HG03108 (cell line): ENCODE measurements around the gene ABHD3.
"Not testable (repeated sequence)": the region's sequence is repeated elsewhere in the genome, so short reads cannot be mapped to it uniquely, and the experiment has no call there.

ENCODE experiments used
- ATAC-seq: cut with Tn5 transposase; IDR thresholded peaks from one replicate; pipeline ENCODE4 v1.9.1; 2021; ENCODE audit warnings: moderate library complexity; ENCODE audit not compliant: unreplicated experiment

Gene ABHD3

DNA sequence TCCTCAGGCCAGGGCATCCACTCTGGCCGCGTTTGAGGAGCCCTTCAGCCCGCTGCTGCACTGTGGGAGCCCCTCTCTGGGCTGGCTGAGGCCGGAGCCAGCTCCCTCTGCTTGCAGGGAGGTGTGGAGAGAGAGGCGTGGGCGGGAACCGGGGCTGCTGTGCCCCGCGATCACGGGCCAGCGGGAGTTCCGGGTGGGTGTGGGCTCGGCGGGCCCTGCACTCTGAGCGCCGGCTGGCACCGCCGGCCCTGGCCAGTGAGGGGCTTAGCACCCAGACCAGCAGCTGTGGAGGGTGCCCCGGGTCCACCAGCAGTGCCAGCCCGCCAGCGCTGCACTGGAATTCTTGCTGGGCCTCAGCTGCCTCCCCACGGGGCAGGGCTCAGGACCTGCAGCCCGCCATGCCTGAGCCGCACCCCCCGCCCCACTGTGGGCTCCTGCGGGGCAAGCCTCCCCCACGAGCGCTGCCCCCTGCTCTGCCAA is 1.9 kb upstream of the ABHD3 start:
- ATAC-seq, result no peak

DNA sequence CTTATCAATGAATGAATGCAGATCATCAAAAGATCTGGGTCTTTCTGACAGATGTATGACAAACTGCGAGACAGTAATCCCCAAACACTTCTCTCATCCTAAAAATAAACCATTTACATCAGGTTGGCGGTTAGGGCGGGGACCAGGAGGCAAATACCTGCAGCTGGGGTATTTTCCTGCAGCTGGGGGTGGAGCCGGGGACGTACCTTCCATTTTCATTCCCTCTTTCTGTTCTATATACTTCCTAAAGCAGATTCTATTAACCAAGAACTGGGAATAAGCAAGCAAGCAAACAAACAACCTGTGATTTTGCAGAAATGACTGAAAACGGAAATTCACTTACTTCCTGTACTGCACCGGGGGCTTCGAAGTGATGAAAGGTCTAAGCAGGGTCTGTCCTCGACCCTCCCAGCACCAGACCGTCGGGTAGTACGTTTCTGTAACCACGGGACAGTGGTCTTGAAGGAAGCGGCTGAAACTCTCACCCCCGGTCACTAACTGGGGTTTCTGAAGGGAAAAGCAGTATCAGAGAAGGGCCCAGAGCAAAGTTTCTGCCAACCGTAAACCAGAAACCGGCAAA is 1.2 kb downstream of the ABHD3 start:
- ATAC-seq, result no peak

DNA sequence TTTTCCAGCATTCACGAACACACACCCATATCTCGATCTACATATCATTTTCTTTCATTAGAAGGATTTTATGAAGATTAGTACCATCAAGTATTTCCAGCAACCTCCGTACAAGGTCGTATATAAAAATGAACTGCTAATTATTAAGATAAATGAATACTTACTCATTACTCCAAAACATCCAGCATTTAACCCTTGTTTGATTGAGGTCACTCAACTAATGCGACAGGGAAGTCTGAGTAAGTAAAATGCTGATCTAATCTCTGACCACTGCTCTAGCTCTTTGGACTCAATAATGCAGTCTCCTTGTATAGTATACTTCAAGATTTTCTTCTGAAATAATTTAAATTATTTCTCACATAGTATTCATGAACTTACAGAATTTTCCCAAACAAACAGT is 2.0 kb downstream of the ABHD3 start:
- no peak for ATAC-seq

DNA sequence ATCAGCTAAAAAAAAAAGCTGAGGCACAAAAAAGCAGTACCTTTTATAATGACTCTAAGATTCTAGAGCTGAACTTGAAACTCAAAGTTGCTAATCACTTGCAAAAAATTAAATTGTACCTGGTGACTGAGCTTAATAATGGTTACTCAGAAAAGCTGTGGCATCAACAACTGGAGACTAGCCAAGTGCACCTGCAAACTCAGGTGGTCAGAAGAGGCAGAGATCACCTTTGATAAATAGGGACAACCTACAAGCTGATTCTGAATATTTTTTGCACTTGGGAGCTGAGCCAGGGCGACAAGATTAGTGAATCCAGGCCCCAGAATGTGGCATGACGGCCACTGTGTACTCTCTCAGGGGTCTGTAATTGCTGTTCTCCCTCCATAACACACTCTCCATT is 3.0 kb downstream of the ABHD3 start:
- no peak for ATAC-seq

DNA sequence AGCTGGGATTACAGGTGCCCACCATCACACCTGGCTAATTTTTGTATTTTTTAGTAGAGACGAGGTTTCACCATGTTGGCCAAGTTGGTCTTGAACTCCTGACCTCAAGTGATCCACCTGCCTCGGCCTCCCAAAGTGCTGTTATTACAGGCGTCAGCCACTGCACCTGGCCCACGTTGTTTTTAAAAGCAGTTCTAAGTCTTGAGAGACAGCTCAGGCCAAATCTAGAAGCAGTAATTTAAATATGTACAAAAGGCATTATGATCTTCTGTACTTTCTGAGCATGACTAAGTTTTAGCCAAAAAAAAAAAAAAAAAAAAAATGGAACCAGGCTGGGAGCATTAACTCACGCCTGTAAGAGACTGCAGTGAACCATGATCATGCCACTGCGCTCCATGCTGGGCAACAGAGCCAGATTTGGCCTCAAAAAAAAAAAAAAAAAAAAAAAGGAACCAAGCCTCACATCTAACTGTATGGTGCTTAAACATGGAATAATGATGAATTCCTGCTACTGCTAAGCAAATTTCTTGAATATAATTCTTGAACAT is 4.0 kb downstream of the ABHD3 start:
- no peak for ATAC-seq

DNA sequence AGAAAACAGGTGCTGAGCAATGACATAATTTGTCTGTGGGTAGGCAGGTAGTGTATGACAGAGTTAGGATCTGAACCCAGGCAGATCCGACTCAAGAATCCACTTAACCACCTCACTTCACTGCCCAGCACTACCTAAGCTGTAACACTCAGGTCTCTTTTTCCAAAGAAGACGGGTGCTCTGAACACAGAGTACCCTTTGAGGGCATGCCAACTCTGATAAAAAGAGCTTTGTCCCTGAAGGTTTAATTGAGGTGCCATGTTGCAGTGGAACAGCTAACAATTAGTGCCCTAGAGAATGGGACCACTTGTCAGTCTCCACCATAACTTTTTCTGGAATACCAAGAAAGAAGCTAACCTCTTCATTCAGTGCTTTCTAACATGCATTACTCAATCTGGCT is 11.3 kb downstream of the ABHD3 start:
- ATAC-seq, result no peak

DNA sequence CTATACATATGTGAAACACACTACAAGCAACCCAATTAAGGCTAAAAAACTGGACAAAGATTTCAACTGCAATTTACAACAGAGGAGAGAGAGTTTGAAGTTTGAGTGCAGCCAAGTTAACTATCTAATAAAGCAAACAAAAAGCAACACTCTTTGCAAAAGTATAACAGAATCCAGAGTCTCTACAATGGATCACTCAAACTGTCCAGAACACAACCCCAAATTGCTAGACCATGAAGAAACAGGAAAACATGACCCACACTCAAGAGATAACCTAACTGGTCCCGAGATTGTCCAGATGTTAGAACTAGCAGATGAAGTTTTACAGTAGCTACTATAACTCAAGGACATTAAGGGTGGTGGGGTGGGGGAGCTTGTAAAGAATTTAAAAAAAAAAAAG is 14.8 kb downstream of the ABHD3 start:
- no peak for ATAC-seq

DNA sequence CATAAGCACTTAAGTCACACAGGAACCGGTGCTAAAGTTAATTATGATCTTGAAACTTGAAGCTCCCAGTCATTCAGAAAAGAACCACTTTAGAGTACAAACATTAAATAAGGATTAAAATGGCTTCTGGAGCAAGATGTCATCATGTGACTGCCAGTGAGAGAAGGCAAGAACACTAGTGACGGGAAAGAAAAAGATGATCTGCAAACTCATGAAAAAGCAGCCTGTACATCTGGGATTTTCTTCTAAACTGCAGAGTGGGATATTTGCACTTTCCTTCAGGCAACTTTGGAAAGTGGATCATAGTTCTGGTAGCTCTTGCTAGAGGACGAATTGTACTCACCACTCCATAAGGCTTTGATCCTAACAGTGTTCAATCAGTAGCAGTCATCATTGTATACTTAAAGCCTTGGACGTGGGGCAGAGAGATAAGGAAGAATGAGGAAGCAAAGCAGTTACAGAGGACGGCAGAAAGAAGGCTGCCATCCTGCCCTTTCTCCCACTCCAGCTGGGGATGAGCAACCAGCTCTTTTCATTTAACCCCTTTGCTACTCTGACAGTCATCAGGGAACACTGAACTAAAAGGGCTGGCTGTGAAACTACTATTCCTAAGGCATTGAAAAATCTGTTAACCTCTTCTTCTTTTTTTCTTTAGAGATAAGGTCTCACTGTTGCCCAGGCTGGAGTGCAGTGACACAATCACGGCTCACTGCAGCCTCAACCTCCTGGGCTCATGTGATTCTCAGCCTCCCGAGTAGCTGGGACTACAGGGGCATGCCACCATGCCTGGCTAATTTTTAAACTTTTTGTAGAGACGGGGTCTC is 18.1 kb downstream of the ABHD3 start:
- no peak for ATAC-seq

DNA sequence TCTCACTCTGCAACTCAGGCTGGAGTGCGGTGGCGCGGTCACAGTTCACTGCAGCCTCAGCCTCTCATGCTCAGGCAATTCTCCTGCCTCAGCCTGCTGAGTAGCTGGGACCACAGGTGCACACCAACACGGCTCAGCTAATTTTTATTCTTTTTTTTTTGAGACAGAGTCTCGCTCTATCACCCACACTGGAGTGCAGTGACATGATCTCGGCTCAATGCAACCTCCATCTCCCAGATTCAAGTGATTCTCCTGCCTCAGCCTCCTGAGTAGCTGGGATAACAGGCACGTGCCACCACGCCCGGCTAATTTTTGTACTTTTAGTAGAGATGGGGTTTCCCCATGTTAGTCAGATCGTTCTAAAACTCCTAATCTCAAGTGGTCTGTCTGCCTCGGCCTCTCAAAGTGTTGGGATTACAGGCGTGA is 19.0 kb downstream of the ABHD3 start:
- peak; percentile 75 for ATAC-seq

DNA sequence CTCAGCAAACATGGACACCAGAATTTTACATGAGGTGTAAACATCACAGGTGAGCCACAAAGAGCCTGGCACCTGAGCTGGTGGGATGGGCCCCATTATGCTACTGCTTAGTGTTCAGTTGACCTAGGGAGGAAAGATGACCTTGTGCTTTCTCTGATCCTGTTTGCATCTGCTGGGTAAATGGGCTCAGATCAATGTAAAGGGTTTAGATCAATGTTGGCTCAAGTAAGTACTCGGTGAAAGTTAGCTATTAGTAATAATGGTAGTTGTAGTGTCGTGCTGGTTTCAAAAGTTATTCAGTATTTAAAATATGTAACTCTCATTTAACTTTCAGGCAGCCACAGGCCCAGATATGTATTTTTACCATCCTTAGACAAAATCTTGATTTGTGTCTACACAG is 19.8 kb downstream of the ABHD3 start:
- ATAC-seq, result peak; percentile 47

DNA sequence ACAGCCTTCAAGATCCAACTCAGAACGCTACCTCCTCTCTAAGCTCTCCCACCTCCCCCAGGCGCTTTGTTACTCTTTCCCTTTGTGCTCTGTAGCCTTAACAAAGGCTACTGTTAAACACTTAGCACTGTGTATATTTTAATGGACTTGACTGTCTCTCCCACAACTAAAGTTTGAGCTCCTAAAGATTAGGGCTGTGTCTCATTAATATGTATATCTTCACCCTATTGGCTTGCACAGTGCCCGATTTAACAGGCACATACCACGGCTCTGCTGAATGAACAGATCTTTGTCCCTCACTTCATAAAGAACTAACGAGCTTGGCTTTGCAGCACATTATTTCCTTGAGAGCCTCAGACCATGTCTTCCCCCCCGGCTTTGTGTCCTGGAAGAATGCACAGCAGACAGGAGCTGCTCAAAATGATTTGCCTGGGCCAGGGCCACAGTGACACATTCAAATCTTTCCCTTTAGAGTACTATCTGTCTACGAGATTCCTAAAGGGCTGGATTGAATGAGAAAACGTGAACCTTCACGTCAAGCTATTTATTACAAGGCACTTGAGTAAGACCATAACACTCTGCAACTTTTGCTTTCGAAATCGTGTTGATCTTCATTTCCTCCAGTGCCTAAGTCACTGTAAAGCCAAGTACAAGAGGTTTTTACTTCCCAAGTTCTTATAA is 22.1 kb downstream of the ABHD3 start:
- no peak for ATAC-seq

DNA sequence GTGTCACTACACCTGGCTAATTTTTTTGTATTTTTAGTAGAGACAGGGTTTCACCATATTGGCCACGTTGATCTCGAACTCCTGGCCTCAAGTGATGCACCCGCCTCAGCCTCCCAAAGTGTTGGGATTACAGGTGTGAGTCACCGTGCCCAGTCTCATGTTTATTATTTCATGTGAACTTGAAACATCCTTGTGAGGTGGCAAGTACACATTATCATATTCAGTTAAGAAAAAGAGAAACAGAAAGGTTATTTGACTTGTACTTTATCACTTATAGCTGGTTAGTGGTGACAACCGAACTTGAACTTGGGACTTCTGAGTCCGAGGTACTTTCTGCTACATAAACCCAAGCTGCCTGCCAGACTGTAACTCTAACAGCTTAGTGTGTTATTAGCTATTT is 24.4 kb downstream of the ABHD3 start:
- no peak for ATAC-seq

DNA sequence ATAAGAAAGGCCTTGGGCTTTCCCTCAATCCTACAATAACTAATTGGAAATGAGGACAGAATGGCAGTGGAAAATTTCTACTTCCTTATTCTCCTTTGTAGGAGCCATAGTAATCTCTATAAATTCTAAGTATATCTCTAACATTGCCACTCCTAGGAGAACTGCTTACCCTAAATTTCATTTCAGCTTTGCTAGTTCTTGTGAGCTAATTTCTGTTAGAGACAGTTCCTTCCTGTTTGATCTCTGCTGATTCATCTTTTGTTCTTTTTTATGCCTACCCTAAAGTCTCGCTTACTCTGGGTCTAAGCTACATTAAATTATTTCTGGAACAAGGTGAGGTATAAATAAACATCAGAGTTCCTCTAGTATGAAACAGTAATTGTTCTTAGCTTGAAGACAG is 25.7 kb downstream of the ABHD3 start:
- ATAC-seq, result no peak

DNA sequence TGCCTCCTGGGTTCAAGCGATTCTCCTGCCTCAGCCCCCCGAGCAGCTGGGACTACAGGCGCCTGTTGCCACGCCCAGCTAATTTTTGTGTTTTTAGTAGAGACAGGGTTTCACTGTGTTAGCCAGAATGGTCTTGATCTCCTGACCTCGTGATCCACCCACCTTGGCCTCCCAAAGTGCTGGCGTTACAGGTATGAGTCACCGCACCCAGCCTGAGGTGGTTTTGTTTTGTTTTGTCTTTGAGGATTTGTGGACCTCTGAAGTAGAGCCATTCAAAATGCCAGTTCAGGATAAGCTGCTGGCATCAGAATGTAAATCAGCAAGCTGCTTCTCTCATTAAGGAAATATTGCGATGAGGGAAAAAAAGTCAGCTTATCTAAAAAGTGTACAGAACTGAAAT is 29.2 kb downstream of the ABHD3 start:
- ATAC-seq, result not testable (repeated sequence)

DNA sequence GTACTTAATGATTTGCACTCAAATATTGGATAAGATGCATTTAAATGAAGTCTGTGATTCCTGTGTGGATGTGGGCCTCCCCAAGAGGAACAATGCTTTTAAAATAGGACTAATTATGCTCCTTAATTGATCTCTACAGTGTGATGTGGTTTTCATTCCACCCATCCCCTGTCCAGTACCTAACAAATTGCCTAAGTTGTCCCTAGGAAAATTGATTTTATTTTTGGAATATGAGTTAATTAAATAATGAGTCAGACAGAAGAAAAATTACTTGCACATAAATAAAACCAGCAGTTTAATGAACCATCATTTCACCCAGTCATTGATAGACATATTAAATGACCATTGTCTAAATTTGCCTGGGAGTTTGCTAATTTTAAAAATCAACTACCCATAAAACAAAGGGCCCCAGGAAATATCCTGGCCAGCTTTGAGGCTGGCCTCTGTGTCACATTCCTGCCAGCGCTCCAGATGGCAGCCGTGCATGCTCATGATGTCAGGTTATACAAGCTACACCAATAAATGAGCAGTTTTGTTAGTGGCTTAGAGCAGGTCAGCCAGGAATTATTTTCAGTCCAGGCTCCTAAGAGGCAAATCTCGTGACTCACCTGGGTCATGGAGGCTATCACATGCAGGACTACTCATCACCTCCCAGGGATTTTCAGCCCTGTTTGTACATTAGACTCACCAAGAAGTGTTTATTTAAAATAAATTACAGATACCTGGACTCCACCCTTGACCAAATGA is 31.9 kb downstream of the ABHD3 start:
- ATAC-seq, result no peak

DNA sequence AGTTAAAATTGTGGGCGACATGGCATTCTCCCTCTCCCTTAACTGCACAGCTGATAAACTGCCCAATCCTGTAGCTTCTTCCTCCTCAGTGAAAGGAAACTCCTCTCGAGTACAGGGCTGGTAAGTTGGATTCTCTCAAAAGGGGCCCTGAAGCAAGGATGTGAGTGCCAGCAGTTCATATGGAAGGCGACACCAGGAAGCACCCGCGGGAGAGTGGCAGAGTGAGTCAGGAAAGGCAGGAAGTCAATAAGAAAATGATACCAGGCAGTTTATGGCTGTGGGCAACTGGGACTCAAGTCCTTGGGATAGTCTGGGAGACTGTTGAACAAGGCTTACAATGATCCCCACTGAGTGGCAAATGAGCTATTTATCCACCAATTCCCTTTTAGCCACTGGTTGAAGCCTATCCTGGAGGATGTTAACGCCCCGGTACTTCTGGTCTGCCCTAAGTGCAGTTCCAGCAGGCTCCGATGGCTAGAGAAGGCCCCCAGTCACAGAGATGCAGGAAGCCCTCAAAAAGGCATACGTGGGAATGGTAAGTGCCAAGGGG is 34.8 kb downstream of the ABHD3 start:
- ATAC-seq, result no peak

DNA sequence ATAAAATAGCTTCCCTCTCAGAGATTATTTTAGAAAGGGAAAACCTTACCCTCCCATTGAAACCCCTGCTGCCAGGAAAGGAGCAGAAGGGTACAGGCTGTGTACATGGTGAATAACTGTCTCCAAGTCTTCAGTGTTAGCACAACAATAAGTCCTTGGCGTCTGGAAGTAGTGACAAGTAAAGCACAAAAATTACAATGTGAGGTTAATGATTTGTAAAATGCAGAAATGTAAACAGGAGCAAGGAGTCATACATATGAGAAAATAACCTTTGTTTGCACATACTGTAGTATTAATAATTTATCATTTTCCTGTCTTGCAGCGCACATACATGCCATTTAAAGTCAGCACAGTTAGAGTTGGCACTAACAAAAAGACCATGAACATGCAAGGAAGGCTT is 40.5 kb downstream of the ABHD3 start:
- ATAC-seq, result no peak

DNA sequence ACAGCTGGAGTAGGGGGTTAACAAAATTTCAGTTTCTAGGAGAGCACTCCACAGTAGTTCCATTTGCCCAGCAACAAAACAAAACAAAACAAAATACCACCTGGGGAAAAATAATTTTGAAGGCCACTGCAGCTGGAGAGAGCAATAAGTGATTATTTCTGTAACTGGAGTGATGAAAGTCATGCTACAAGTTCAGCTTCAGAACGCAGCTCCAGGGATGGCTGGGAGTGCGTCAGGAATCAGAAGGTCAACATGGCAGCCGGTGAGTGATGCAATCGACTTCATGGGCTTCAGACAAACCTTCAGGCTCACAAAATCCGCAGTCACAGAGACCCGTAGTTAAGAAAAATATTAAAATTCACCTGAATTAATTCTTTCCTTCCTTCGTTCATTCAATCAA is 41.0 kb downstream of the ABHD3 start:
- ATAC-seq, result no peak

DNA sequence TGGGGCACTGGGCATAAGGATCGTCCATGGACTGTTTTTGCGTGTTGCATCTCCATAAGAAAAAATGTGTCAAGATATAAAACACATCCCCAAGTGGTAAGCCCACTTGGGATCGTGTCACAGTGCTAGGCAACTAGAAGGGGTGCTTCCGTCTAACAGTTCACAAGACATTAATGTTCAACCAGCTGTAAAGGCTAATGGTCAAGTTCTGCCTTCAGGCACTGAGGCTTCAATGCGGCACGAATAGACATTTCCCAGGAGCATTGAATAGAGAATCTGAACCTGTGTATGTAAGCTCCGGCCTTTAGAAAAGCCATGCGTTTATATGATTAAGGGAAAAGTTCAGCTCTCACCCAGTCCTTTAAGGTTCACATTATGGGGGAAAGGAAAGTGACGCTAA is 42.0 kb downstream of the ABHD3 start:
- ATAC-seq, result no peak

DNA sequence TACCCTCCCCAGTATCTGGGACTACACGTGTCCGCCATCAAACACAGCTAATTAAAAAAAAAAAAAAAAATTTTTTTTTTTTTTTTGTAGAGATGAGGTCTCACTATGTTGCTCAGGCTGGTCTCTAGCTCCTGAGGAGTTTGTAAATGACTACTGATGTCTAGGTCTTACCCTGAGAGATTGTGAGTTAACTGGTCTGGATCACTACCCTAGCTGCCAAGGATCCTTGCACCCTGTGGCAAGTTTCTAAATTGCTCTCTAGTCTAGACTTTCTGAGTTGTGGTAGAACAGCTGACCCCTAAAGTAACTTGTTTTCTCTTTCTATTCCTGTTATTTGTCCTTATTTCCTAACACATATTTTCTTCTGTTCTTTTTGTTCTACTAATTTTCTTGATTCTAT is 44.5 kb downstream of the ABHD3 start:
- no peak for ATAC-seq

DNA sequence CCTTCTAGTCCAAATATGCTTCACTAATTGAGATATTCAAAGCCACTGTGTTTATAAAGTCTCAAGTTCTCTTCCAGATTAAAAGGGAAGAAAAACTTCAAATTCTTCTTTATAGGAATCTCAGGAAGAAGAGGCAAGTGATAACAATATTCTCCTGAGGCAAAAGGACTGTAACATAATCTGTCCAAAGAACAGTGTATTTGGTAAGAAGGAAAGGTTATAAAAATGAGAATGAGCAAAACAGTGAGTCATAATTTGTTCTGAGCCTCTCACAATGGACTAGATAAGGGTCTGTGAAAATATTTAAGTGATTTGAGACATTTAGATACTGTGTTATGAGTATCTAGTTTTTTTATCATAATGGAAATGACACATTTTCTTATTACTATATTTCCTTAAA is 48.2 kb downstream of the ABHD3 start:
- ATAC-seq, result no peak
